Activated CD8-positive, alpha-beta memory T cell treated with anti-CD3 and anti-CD28 coated beads, Interleukin-2, amount 50 U/mL, for 4 hours (primary cell): Measurements from ENCODE around the gene INSM2.

Experiments
- DNase-seq: peaks from one replicate; pipeline ENCODE4 v3.0.0-alpha.2; 2020

Gene INSM2

DNA sequence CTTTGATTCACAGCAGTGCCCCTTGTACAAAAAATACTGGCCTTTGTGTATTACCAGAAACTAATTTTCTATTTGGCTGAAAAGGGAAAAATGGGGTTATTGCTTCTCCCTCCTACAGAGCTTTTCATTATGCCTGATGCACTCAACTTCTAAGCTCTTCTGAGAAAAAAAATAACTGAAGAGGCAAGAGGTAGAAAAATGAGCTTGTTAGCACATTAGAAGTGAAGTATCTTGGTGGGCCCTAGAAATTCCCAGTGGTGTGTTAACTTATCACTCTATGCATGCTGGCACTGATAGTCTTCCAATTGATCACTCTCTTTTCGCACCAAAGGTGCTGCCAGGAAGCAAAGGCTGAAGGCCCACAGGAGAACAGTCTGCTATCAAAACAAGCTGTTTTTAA is 17.1 kb downstream of the INSM2 start:
- no peak for DNase-seq

DNA sequence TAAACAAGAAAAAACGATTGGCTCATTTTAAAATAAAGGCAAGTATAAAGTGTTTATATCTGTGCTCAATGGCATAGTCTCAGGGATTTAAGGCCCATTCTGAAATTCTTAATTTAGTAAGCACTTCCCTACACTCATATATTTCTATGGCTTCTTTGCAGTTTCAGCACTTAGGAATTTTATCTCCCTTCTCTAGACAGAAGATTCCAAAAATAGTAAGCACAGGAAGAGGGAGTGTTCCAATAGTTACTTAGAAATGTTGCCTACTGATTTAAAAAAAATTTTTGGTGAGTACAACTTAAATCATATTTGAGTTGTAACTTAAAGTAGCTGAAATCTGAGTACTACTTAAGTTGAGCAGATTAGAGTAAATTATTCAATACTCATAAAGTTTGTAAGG is 19.8 kb downstream of the INSM2 start:
- no peak for DNase-seq

DNA sequence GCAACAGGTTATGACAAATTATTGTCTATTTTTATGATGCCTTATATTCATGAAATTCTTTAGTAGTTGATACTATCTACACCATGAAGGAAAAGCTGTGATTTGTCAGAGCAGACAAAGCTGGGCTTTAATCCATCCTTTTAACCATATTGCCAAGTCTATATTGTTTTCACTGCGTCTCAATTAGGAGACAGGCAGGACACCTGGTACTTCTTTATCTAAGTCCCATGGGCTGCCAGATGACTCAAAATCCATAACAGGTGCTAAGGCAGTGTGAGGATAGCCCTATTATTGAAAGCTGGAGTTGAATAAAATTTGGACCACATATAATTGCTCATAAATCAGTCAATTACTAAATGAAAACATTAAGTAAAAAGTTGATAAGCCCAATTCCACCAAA is 22.6 kb downstream of the INSM2 start:
- no peak for DNase-seq

DNA sequence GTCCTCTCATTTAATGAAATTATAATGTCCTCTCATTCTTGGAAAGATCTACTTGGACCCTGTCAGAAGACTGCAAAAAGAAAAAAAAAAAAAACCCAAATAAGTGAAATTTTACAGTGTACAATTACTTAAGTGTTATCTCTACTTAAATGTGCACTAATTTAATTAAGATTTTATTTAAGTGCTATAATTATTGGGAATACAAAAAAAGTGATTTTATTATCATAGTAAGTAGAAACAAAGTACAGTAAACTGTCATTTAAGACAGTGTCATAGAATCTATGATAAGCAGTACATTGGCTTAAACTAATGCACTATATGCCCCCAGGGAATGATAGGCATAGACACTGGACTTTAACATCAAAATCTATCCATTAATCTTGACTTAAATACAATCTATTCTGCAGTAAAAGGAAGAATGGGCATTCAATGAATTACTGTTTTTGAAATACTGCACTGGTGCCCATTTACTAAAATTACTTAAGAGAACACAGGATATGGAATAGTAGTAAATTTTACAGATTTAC is 23.3 kb downstream of the INSM2 start:
- no peak for DNase-seq

DNA sequence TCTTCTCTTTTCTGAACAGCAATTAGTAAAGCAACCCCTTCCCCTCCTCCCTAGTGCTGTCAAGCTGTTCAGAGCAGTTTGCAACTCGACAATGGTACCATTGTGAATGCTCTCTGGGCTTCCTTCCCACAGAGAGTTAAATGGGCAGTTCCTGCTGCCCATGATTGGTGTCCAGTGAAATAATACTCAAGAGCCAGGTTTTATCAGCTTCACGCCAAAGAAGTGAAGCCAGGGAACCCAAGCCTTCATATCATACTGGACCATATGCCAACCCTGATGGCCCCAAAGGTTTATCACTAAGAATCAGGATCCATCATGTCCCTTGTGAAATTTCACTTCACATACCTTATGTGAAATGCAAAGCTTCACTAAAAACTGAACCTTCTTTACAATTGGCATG is 24.7 kb downstream of the INSM2 start:
- DNase-seq: no peak

DNA sequence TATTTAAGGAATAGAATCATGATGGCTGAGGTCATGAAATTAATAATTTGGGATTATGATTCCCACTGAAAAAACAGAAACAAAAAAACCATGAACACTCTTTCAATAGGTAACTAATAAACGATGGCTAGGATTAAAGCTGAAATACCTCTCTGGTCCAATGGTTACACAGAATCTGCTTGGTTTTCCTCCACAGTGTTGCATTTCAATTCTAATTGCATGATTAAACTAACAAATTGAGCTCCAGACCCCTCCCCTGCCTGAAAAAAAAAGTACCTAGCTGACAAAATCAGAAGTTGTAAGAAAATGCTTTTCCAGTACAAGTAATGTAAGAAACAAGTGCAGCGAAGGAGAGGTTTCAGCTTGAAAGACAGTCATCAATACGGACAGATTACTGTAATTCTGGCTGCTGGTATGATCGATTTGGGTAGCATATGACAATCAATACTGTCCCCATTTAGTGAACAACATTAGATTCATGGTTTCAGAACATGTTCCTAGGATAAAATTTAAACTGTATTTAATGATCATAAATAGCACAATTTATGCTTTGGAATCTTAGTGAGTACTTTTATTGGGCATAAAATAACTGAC is 32.0 kb downstream of the INSM2 start:
- DNase-seq: no peak

DNA sequence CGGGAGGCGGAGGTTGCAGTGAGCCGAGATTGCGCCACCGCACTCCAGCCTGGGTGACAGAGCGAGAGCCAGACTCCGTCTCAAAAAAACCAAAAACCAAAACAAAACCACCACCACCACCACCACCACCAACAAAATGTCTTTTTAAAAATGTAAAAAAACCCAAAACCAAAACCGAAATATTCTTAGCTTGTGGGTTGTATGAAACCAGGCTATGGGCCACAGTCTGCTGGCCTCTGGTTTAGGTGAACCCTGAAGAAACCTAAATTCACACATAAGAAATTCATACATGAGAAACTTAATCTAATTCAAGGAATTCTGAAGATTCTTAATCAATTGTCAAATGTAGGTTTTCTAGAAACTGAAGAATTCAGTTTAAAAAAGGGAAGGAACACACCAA is 37.6 kb downstream of the INSM2 start:
- no peak for DNase-seq

DNA sequence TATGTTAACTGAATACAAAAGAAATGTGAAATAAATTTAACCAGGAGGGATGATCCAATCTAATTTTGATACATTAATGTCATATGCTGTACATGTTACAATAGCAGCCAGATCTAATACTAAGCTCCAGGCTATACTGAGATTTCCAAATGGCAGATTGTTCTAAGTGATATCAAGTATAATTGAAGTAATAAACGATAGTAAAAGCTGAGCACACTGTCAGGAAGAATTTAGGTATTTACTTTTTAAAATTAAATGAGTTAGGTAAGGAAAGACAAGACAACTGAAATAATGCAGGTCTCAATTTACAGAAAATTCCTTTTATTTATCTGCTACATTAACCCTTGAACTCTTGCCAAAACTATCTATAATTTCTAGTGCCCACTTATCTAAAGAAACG is 39.9 kb downstream of the INSM2 start:
- no peak for DNase-seq

DNA sequence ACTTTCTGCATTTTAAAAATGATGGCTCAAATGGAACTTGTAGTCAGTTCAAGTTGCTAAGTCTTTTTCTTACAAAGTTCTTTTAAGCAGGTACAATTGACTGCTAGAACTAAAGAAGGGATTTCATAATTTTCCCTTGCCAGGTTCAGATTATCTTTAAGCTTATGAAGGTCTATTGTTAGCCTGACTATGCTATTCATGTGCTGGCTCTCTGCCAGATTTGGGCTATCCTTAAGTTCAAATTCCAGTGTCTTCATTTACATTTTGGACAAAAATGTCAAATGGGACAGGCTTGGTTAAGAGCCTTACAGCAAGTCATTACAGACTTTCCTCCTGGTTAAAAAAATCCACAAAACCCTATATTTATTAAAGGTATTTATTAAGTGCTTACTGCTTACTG is 42.3 kb downstream of the INSM2 start:
- DNase-seq: no peak

DNA sequence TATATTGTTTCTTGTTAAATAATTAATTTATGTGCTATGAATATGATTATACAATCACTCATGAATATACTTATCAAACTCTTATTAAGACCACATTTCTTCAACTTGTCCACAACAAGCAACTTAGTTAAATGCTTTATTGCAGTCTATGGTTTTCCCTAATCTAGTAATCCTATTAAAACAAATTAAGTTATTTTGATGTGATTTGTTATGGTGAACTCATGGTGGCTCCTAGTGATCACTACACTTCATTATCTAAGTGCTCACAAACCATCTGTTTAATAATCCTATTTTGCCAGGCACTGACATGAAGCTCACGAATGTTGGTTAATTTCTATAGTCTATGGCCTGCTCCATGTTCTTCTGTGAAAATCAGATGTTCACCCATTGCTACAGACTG is 42.9 kb downstream of the INSM2 start:
- no peak for DNase-seq

DNA sequence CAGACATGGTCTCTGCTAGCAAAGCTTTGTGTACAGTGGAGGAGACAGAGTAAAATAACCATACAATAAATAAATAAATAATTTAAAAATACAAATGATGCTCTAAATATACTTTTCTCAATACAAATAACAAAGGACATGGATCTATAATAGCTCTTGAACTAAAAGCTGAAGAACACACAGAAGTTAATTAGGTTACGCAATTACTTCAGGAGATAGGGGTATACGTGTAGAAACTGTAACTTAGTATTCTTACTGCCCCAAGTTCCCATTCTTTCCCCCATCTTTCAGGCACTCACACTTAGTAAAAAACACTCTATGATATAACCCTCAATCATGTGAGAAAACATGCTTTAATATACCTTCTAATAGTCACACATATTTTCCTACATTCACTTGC is 44.2 kb downstream of the INSM2 start:
- DNase-seq: no peak

DNA sequence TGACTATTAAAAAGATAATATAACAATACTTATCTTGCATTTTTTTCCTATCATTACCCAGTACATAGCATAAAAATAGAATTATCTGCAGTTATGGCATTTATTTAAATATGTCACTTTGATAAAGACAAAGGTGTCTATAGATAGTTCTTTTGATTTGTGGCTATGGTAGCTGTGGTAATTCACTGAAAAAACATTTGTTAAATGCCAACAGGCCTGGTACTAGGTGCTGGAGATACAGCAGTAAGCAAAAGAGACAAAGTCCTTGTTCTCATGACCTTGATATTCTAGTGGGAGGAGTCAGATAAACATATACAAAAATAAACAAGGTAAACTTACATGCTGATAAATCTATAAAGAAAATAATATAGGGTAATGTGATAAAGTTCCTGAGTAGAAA is 44.7 kb downstream of the INSM2 start:
- no peak for DNase-seq
